Sigmoid colon (tissue), 3 donors: Measurements from ENCODE around the gene USP43.

ENCODE experiments used
- POLR2A ChIP-seq, 2 donors: fragments of 450-650 bp; IDR thresholded peaks; one replicate each; pipeline ENCODE4 v1.6.1; 2016; ENCODE audit warnings: antibody characterized with exemption in 2 of 2, mild to moderate bottlenecking in 2 of 2, moderate library complexity in 2 of 2
- TF ChIP-seq, protein P1 (sequence below), 4 experiments: fragments of 450-650 bp in 3 of 4; fragments of 200-600 bp in 1 of 4; IDR thresholded peaks; one replicate each; pipeline ENCODE4 v1.5.1; 2016 to 2019; ENCODE audit warnings: antibody characterized with exemption in 4 of 4, mild to moderate bottlenecking in 3 of 4, moderate library complexity in 2 of 4

DNA sequence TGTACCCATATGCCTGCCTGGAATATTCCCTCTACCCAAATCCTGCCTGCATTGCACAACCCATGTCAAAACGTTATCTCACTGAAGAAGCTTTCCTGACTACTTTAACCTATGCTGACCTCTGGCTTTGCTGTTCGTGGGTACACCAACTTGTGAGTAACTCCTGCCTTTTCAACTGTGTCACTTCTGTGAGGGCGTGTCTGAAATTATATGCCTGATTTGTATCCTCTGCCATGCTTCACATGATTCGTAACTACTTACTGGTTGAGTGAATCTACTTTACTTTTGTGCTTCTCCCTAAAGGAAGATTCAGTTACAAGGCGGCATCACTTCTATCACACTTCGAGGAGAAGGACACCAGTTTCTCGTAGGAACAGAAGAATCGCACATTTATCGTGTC, 33.3 kb upstream of the USP43 start:
- TF ChIP-seq POLR2A (IDR thresholded peaks at IDR 0.05): no peak
- TF ChIP-seq, protein P1, sequence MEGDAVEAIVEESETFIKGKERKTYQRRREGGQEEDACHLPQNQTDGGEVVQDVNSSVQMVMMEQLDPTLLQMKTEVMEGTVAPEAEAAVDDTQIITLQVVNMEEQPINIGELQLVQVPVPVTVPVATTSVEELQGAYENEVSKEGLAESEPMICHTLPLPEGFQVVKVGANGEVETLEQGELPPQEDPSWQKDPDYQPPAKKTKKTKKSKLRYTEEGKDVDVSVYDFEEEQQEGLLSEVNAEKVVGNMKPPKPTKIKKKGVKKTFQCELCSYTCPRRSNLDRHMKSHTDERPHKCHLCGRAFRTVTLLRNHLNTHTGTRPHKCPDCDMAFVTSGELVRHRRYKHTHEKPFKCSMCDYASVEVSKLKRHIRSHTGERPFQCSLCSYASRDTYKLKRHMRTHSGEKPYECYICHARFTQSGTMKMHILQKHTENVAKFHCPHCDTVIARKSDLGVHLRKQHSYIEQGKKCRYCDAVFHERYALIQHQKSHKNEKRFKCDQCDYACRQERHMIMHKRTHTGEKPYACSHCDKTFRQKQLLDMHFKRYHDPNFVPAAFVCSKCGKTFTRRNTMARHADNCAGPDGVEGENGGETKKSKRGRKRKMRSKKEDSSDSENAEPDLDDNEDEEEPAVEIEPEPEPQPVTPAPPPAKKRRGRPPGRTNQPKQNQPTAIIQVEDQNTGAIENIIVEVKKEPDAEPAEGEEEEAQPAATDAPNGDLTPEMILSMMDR (IDR thresholded peaks at IDR 0.05): no peak
